Esophagus muscularis mucosa (tissue), 4 donors: ENCODE data around the gene FXYD7. TPM values are rescaled to one million over a fixed set of nuclear protein-coding genes. Genes with fewer than 3 reads are reported as not detected.

Experiments used
- DNase-seq: peaks from one replicate; pipeline ENCODE4 v3.0.0-alpha.2; 2017; ENCODE audit errors: extremely low spot score
- H3K27ac ChIP-seq, 4 donors: fragments of 200-600 bp; sonication (generic); replicated peaks in 1 of 4; 1 replicate in 3 of 4; 2 replicates in 1 of 4; pipeline ENCODE4 v1.5.1; 2016 to 2019; ENCODE audit warnings: mild to moderate bottlenecking in 1 of 4
- H3K27me3 ChIP-seq, 4 donors: fragments of 200-600 bp; sonication (generic); one replicate each; pipeline versions ENCODE4 v1.5.1 to v1.6.0; 2016 to 2019
- H3K36me3 ChIP-seq, 4 donors: fragments of 200-600 bp; sonication (generic); one replicate each; pipeline ENCODE4 v1.5.1; 2016 to 2019
- H3K4me1 ChIP-seq, 4 donors: fragments of 200-600 bp; sonication (generic); one replicate each; pipeline ENCODE4 v1.5.1; 2016 to 2019
- H3K4me3 ChIP-seq, 4 donors: fragments of 200-600 bp; sonication (generic); 1 replicate in 2 of 4; 2 replicates in 2 of 4; pipeline ENCODE4 v1.5.1; 2016 to 2019; ENCODE audit warnings: mild to moderate bottlenecking in 4 of 4, moderate library complexity in 1 of 4
- H3K9me3 ChIP-seq, 4 donors: fragments of 200-600 bp; sonication (generic); 1 replicate in 3 of 4; 2 replicates in 1 of 4; pipeline ENCODE4 v1.5.1; 2016 to 2019
- EP300 ChIP-seq: sonication (generic); formaldehyde crosslinking; IDR thresholded peaks from one replicate; pipeline ENCODE4 v1.6.1; 2017; ENCODE audit warnings: antibody characterized with exemption
- POLR2A ChIP-seq: fragments of 450-650 bp; IDR thresholded peaks from one replicate; pipeline ENCODE4 v1.6.1; 2017; ENCODE audit warnings: antibody characterized with exemption, moderate library complexity, mild to moderate bottlenecking, low read depth
- POLR2AphosphoS5 ChIP-seq, 2 donors: sonication (generic); formaldehyde crosslinking; IDR thresholded peaks; one replicate each; pipeline ENCODE4 v1.6.1; 2017; ENCODE audit warnings: antibody characterized with exemption in 2 of 2
- WGBS: methylation state at CpG from one replicate; pipeline ENCODE4 v1.1.5; 2018; 5-methylcytosine and 5-hydroxymethylcytosine counted together
- intact Hi-C: fragments of 100-400 bp; cut with DNase I; formaldehyde crosslinking; loops from one replicate; pipeline ENCODE4 v1.15.1; 2023
- total RNA-seq, 4 donors: library from RNA; depleted of rRNA; stranded (reverse); fragments of >200 nt; gene quantifications; one replicate each; pipeline versions ENCODE4 v1.1.0 to v1.2.1, GENCODE V29; 2016
- TF ChIP-seq, protein P1 (sequence below), 3 experiments: fragments of 200-600 bp in 2 of 3; fragments of 450-650 bp in 1 of 3; sonication (generic) in 2 of 3; IDR thresholded peaks; one replicate each; pipeline ENCODE4 v1.5.1; 2017 to 2019; ENCODE audit warnings: antibody characterized with exemption in 3 of 3, mild to moderate bottlenecking in 2 of 3, moderate library complexity in 1 of 3

The FXYD7 gene
- total RNA-seq, 4 donors from 2014 or later, result 0.71 TPM; not detected in 3

- H3K4me3 ChIP-seq, result peak overlapping the region; percentile 43 to 62 (median 51)
Observed at GRCh38 chr19:35140962-35141836, 1.9 kb upstream of the FXYD7 start.

DNA sequence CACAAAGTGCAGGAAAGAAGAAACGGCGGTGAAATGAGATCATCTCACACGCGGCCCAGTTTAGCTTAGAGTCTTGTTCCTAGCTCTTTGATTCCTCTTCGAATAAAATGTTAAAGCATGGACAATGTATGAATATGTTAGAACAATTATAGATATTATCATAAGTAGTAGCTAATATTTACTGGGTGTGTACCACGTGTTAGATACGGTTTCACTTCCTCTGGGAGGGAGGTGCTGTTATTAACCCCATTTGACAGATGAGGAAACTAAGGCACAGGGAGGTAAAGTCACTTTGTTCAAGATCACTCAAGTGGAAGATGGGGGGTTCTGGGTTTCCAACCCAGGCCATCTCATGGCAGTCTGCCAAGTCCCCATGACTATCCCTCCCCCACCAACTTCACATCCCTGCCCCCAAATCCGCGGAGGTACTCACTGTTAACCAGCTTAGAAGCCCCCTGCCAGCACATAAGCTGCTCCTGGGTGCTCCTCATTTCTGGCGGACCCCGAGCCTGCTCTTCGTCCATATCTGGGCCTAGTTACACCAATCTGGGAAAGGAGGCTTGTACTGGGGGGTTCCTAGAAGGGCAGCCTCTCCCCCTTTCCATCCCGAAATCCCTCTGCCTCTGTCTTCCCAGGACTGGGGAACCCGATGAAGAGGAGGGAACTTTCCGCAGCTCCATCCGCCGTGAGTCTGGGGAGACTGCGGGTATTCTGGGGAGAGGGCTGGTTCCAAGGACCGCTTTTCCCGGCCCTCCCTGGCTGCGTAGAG is 1.0 kb upstream of the FXYD7 start:
- DNase-seq, result no peak
- peak overlapping the region in 3 of 4 donors; percentile 27 to 47 (median 33) for H3K4me3 ChIP-seq
- peak overlapping the region in 3 of 4 donors; percentile 11 to 56 (median 40) for H3K27ac ChIP-seq
- intact Hi-C loops, result loop anchor here (5.0 kb wide), 2 partner anchors 75 to 125 kb away; partner anchors contain the start of gene USF2
- TF ChIP-seq POLR2A (no peak), EP300 (no peak)
- H3K9me3 ChIP-seq, result peaks cover 0 to 4% (median 0%) of the 10 kb centered on the region in 4 donors
- WGBS, result 59% methylated on average over 13 of the region's 21 CpGs
- H3K4me1 ChIP-seq, result peaks cover 32 to 68% (median 59%) of the 10 kb centered on the region in 4 donors
- peaks cover 0 to 66% (median 16%) of the 10 kb centered on the region in 4 donors for H3K27me3 ChIP-seq
- no peaks in the 10 kb centered on the region for H3K36me3 ChIP-seq

More at GRCh38 chr19:35140962-35141836, 1.9 kb upstream of the FXYD7 start:
- Histone ChIP-seq H3K4me1 (peaks cover 32 to 71% (median 60%) of the 10 kb centered on the region in 4 donors), H3K27ac (peak overlapping the region; percentile 82 to 87 (median 85)), H3K27me3 (peaks cover 0 to 66% (median 16%) of the 10 kb centered on the region in 4 donors), H3K36me3 (no peaks in the 10 kb centered on the region), H3K9me3 (peaks cover 0 to 4% (median 0%) of the 10 kb centered on the region in 4 donors)
- peak; percentile 99 for DNase-seq
- TF ChIP-seq, protein P1, sequence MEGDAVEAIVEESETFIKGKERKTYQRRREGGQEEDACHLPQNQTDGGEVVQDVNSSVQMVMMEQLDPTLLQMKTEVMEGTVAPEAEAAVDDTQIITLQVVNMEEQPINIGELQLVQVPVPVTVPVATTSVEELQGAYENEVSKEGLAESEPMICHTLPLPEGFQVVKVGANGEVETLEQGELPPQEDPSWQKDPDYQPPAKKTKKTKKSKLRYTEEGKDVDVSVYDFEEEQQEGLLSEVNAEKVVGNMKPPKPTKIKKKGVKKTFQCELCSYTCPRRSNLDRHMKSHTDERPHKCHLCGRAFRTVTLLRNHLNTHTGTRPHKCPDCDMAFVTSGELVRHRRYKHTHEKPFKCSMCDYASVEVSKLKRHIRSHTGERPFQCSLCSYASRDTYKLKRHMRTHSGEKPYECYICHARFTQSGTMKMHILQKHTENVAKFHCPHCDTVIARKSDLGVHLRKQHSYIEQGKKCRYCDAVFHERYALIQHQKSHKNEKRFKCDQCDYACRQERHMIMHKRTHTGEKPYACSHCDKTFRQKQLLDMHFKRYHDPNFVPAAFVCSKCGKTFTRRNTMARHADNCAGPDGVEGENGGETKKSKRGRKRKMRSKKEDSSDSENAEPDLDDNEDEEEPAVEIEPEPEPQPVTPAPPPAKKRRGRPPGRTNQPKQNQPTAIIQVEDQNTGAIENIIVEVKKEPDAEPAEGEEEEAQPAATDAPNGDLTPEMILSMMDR (IDR thresholded peaks at IDR 0.05), result peak; percentile 28 to 53 (median 42)
- TF ChIP-seq POLR2AphosphoS5 (IDR thresholded peaks at IDR 0.05) (peak; percentile 80 to 95), EP300 (no peak), POLR2A (peak; percentile 32)
- 10% methylated on average over 33 of the region's 48 CpGs for WGBS
- intact Hi-C loops, result loop anchor here (5.0 kb wide), 2 partner anchors 74 to 126 kb away; partner anchors contain the start of gene USF2

- H3K4me3 ChIP-seq, result peak overlapping the region; percentile 16 to 34 (median 26)
- DNase-seq, result no peak
- H3K27me3 ChIP-seq, result peaks cover 0 to 64% (median 16%) of the 10 kb centered on the region in 4 donors
- intact Hi-C loops, result loop anchor here (5.0 kb wide), 2 partner anchors 75 to 125 kb away; partner anchors contain the start of gene USF2
- peaks cover 0 to 4% (median 0%) of the 10 kb centered on the region in 4 donors for H3K9me3 ChIP-seq
- TF ChIP-seq, protein P1 (IDR thresholded peaks at IDR 0.05), result peak in 2 of 3 experiments; percentile 59 to 67
- TF ChIP-seq EP300, result no peak
- peak overlapping the region in 2 of 4 donors; percentile 0 to 11 for H3K27ac ChIP-seq
- H3K36me3 ChIP-seq, result no peaks in the 10 kb centered on the region
- 11% methylated on average over 15 of the region's 46 CpGs for WGBS
- peaks cover 28 to 61% (median 54%) of the 10 kb centered on the region in 4 donors for H3K4me1 ChIP-seq
Observed at GRCh38 chr19:35142606-35143230, 337 bp upstream of the FXYD7 start.

- peaks cover 22 to 51% (median 44%) of the 10 kb centered on the region in 4 donors for H3K4me1 ChIP-seq
- intact Hi-C loops, result loop anchor here (5.0 kb wide), 2 partner anchors 77 to 123 kb away; partner anchors contain the start of gene USF2
- H3K4me3 ChIP-seq, result no peak overlapping the region
- TF ChIP-seq, protein P1 (IDR thresholded peaks at IDR 0.05), result no peak
- no peaks in the 10 kb centered on the region for H3K36me3 ChIP-seq
- WGBS, result 44% methylated on average over 3 of the region's 3 CpGs
- H3K27ac ChIP-seq, result no peak overlapping the region
- DNase-seq, result no peak
- H3K9me3 ChIP-seq, result peaks cover 0 to 4% (median 0%) of the 10 kb centered on the region in 4 donors
- peaks cover 0 to 55% (median 16%) of the 10 kb centered on the region in 4 donors for H3K27me3 ChIP-seq
Observed at GRCh38 chr19:35143818-35144217, 763 bp downstream of the FXYD7 start.
